PFSK-1 (cell line): ENCODE results near the gene OAS3.

Experiments
- FOXP2 ChIP-seq: optimal IDR thresholded peaks from 2 replicates; pipeline ENCODE3; 2011; ENCODE audit warnings: borderline replicate concordance, control low read depth, inconsistent platforms; ENCODE audit not compliant: insufficient read depth; ENCODE audit errors: extremely low read length, extremely low read depth
- POLR2AphosphoS5 ChIP-seq: IDR thresholded peaks from 2 replicates; pipeline ENCODE4 v1.6.1; 2012; ENCODE audit warnings: low read depth, mild to moderate bottlenecking, control low read depth, low read length, moderate library complexity
- REST ChIP-seq, 2 experiments: IDR thresholded peaks; 2 replicates each; pipeline versions ENCODE4 v1.6.1 to v1.8.0; 2011 to 2012; ENCODE audit warnings: low read depth in 2 of 2, low read length in 2 of 2, control low read depth in 1 of 2, inconsistent platforms in 1 of 2, mild to moderate bottlenecking in 1 of 2, moderate library complexity in 1 of 2; ENCODE audit not compliant: insufficient read depth in 1 of 2
- SIN3A ChIP-seq: IDR thresholded peaks from 2 replicates; pipeline ENCODE4 v1.6.1; 2012; ENCODE audit warnings: mild to moderate bottlenecking, low read length, moderate library complexity, borderline replicate concordance; ENCODE audit not compliant: insufficient read depth
- TAF1 ChIP-seq: IDR thresholded peaks from 2 replicates; pipeline ENCODE4 v1.6.1; 2012; ENCODE audit warnings: low read length, control low read depth, borderline replicate concordance; ENCODE audit not compliant: insufficient read depth

Gene OAS3

GRCh38 chr12:112979041-112979680 is 40.9 kb downstream of the OAS3 start:
- TF ChIP-seq TAF1 = no peak
- TF ChIP-seq POLR2AphosphoS5 = 0 out of 2 replicates have a peak, but pooled peaks have one; percentile 26

DNA sequence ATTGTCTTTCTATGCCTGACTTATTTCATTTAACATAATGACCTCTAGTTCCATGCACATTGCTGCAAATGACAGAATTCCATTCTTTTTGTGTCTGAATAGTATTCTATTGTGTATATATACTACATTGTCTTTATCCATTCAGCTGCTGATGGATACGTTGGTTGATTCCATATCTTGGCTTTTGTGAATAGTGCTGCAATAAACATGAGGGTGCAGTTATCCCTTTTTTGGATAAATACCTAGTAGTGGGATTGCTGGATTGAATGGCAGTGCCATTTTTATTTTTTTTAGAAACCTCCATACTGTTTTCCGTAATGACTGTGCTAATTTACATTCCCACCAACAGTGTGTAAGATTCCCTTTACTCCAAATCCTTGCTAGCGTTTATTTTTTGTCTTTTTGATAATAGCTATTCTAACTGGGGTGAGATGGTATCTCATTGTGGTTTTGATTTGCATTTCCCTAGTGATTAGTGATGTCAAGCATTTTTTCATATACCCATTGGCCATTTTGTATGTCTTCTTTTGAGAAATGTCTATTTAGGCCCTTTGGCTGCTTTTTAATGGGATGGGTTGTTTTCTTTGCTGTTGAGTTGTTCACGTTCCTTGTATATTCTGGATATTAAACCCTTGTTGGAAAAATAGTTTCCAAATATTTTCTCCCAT is 42.4 kb downstream of the OAS3 start:
- no peak for TF ChIP-seq FOXP2
- TF ChIP-seq SIN3A = no peak

DNA sequence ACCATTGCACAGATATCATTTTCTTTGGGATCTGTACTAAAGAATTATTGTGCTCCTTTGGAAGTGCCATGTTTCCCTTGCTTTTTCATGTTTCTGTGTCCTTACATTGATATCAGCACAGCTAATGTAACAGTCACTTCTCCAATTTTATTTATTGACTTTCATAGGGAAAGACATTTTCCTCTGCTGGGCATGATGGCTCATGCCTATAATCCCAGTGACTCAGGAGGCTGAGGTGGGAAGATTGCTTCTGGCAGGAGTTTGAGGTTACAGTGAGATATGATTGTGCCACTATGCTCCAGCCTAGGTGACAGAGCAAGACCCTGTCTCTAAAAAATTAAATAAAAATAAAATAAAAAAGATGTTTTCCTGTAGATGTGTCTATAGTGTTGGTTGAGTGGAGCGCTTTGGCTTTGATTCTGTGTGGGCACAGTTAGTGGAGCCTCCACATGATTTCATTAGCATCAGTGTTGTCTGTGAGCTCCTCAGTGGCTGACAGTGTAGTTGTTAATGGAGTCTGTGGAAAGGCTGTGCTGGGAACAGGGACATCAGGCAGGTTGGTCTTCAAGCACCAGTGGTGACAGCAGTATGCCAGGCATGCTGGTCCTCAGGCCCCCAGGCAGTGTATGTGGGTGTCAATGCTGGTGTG is 47.5 kb downstream of the OAS3 start:
- TF ChIP-seq TAF1 (no peak), FOXP2 (no peak), SIN3A (no peak), REST (IDR thresholded peaks at IDR 0.05; ENCODE audit: insufficient read depth in 1 of 2, low read depth in 2 of 2, low read length in 2 of 2) (no peak)

DNA sequence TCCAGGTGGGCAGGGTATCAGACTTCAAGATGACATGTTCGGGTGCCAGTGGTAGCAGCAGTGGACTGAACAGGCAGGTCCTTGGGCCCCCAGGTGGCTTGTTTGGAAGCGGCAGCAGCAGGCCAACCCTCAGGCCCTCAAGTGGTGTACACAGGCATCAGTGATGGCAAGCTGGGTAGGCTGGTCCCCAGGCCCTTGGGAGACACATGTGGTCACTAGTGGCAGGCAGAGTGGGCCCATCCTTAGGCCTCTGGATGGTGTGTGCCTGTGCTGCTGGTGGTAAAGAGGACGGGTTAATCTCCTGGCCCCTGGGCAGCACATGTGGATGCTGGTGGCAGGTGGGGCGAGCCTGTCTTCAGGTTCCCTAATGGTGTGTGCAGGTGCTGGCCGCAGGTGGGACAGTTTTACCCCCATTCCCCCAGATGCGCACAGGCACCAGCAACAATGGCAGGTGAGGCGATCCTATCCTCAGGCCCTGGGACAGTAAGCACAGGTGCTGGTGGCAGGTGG is 48.1 kb downstream of the OAS3 start:
- TF ChIP-seq TAF1 = no peak
- TF ChIP-seq FOXP2 = no peak
- no peak for TF ChIP-seq SIN3A
- no peak for TF ChIP-seq POLR2AphosphoS5
- no peak for TF ChIP-seq REST (IDR thresholded peaks at IDR 0.05; ENCODE audit: insufficient read depth in 1 of 2, low read depth in 2 of 2, low read length in 2 of 2)

- TF ChIP-seq TAF1 (no peak), FOXP2 (no peak), REST (IDR thresholded peaks at IDR 0.05; ENCODE audit: insufficient read depth in 1 of 2, low read depth in 2 of 2, low read length in 2 of 2) (no peak), SIN3A (no peak), POLR2AphosphoS5 (no peak)
Measured at GRCh38 chr12:112987561-112987960, 49.3 kb downstream of the OAS3 start.

DNA sequence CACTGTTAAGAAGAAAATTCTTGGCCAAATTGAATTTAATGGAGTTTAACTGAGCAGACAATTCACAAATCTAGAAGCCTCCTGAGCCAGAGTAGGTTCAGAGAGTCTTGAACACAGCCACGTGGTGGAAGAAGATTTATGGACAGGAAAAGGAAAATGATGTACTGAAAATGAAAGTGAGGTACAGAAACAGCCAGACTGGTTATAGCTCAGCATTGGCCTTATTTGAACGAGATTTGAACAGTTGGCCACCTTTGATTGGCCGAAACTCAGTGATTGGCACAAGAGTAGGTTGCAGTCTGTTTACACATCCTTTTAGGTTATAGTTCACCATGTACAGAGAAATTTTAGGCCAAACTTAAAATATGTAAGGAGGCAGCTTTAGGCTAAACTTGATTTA is 50.0 kb downstream of the OAS3 start:
- TF ChIP-seq FOXP2 (no peak), TAF1 (no peak), REST (IDR thresholded peaks at IDR 0.05; ENCODE audit: insufficient read depth in 1 of 2, low read depth in 2 of 2, low read length in 2 of 2) (no peak), SIN3A (no peak), POLR2AphosphoS5 (no peak)
